ENCODE data around the gene PYY.
"Not testable (repeated sequence)": the region's sequence is repeated elsewhere in the genome, so short reads cannot be mapped to it uniquely, and the experiment has no call there.

The PYY gene

GRCh38 chr17:43945074-43945829 lies 8.5 kb downstream of the PYY start:
- Histone ChIP-seq H3K4me3 (ENCODE audit: extremely low read depth, insufficient read depth, low read length, poor library complexity, severe bottlenecking) (no peak overlapping the region), H3K4me1 (ENCODE audit: control insufficient read depth, insufficient read depth, low read length, poor library complexity, severe bottlenecking) (no peaks in the 10 kb centered on the region), H3K9me3 (ENCODE audit: control insufficient read depth, low read length) (no peaks in the 10 kb centered on the region), H3K27ac (ENCODE audit: low read depth, low read length, severe bottlenecking) (no peak overlapping the region), H3K36me3 (ENCODE audit: control insufficient read depth, insufficient read depth, low read length) (no peaks in the 10 kb centered on the region)
- WGBS, 2 experiments (ENCODE audit: insufficient coverage in 2 of 2), result 92% methylated on average over 8 to 10 of the region's 12 CpGs

DNA sequence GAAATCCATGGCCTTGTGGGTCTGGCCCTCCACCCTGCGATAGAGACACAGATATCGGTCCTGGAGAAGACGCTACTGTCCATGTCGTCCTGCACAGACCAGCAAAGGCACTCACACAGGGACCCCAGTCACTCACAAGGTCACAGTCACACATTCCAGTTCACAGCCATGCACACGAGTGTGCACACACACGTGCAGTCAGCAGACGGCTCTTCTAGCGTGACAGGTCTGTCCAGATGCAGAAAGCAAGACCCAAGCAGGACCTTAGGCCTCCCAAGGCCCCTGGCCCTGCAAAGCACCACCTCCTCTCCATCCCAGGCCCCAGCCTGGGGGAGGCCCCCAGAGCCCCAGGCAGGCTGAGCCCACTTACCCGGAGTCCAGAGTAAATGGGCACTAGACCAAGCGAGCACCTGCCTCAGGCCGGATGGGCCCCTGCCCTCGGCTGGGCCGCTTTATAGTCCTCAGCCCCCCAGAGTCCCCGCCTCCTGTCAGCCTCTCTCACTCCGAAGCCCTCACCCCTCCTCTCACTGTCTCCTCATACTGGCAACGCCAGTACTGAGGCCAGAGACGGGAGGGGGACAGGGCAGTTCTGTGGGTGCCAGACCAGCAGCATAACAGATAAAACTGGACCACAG lies 11.6 kb downstream of the PYY start, which contains the start of gene PPY:
Gene PPY (minus strand): TSS at position 426 of the 635 bp plus-strand sequence. CDS start 822 bp downstream, outside the sequence.
- Histone ChIP-seq H3K27ac (ENCODE audit: low read depth, low read length, severe bottlenecking) (no peak within 1 kb of the TSS), H3K4me1 (ENCODE audit: control insufficient read depth, insufficient read depth, low read length, poor library complexity, severe bottlenecking) (no peaks in the 10 kb centered on the region), H3K4me3 (ENCODE audit: extremely low read depth, insufficient read depth, low read length, poor library complexity, severe bottlenecking) (no peak within 1 kb of the TSS), H3K9me3 (ENCODE audit: control insufficient read depth, low read length) (no peaks in the 10 kb centered on the region), H3K36me3 (ENCODE audit: control insufficient read depth, insufficient read depth, low read length) (no peaks in the 10 kb centered on the region)
- 82 to 89% methylated on average over 13 to 16 of the region's 17 CpGs for WGBS, 2 experiments (ENCODE audit: insufficient coverage in 2 of 2)

DNA sequence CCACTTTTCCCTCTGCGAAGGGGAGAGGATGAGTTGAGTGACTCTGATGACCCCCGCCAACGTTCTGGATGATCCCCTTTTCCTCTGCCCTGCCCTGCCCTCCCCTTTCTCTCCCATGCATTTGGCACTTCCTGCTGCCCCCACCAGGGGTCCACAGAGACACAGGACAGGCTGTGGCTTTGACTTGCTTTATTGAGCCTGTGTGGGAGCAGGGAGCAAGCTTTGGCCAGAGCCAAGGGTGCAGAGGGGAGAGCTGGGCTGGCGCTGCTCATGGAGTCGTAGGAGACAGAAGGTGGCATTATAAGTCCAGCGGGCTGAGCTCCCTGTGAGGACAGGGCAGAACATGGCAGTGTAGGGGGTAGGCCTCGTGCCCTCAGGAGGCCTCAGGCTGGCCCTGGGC lies 13.1 kb downstream of the PYY start:
- H3K36me3 ChIP-seq (ENCODE audit: control insufficient read depth, insufficient read depth, low read length), result no peaks in the 10 kb centered on the region
- H3K4me1 ChIP-seq (ENCODE audit: control insufficient read depth, insufficient read depth, low read length, poor library complexity, severe bottlenecking), result no peaks in the 10 kb centered on the region
- WGBS, 2 experiments (ENCODE audit: insufficient coverage in 2 of 2), result 54% methylated on average over 2 of the region's 7 CpGs; no CpG with 5 or more reads in 1 of the 2 experiments
- no peak overlapping the region for H3K27ac ChIP-seq (ENCODE audit: low read depth, low read length, severe bottlenecking)
- no peaks in the 10 kb centered on the region for H3K9me3 ChIP-seq (ENCODE audit: control insufficient read depth, low read length)
- H3K4me3 ChIP-seq (ENCODE audit: extremely low read depth, insufficient read depth, low read length, poor library complexity, severe bottlenecking), result no peak overlapping the region

DNA sequence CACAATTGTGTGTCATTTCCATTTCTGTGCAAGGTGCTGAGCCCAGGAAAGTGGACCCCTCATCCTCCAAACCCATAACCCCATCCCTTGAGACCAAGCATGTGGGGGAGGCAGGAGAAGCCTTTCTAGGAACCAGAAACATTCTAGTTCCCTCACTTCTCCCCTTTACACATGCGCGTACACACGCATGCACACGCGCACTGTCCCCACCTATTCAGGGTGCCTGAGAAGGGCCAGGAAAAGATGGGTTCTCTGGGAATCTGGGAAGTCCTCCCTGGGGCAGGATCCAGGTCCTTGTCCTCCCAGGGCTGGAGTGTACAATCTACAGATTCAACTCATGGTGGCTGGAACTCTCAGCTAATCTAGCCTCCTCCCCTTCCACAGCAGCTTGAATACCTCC lies 13.9 kb downstream of the PYY start:
- Histone ChIP-seq H3K4me3 (ENCODE audit: extremely low read depth, insufficient read depth, low read length, poor library complexity, severe bottlenecking) (no peak overlapping the region), H3K4me1 (ENCODE audit: control insufficient read depth, insufficient read depth, low read length, poor library complexity, severe bottlenecking) (no peaks in the 10 kb centered on the region), H3K36me3 (ENCODE audit: control insufficient read depth, insufficient read depth, low read length) (no peaks in the 10 kb centered on the region), H3K27ac (ENCODE audit: low read depth, low read length, severe bottlenecking) (no peak overlapping the region), H3K9me3 (ENCODE audit: control insufficient read depth, low read length) (no peaks in the 10 kb centered on the region)
- 96% methylated on average over 5 of the region's 5 CpGs; no CpG with 5 or more reads in 1 of the 2 experiments for WGBS, 2 experiments (ENCODE audit: insufficient coverage in 2 of 2)

GRCh38 chr17:43939452-43939851 lies 14.3 kb downstream of the PYY start:
- 89 to 100% methylated on average over 2 to 3 of the region's 3 CpGs for WGBS, 2 experiments (ENCODE audit: insufficient coverage in 2 of 2)
- not testable (repeated sequence) for H3K27ac ChIP-seq (ENCODE audit: low read depth, low read length, severe bottlenecking); H3K9me3 ChIP-seq (ENCODE audit: control insufficient read depth, low read length); H3K4me3 ChIP-seq (ENCODE audit: extremely low read depth, insufficient read depth, low read length, poor library complexity, severe bottlenecking); H3K36me3 ChIP-seq (ENCODE audit: control insufficient read depth, insufficient read depth, low read length); H3K4me1 ChIP-seq (ENCODE audit: control insufficient read depth, insufficient read depth, low read length, poor library complexity, severe bottlenecking)

- no peaks in the 10 kb centered on the region for H3K4me1 ChIP-seq (ENCODE audit: control insufficient read depth, insufficient read depth, low read length, poor library complexity, severe bottlenecking)
- 80 to 82% methylated on average over 2 of the region's 6 CpGs for WGBS, 2 experiments (ENCODE audit: insufficient coverage in 2 of 2)
Observed at GRCh38 chr17:43938838-43939182, 14.9 kb downstream of the PYY start.

DNA sequence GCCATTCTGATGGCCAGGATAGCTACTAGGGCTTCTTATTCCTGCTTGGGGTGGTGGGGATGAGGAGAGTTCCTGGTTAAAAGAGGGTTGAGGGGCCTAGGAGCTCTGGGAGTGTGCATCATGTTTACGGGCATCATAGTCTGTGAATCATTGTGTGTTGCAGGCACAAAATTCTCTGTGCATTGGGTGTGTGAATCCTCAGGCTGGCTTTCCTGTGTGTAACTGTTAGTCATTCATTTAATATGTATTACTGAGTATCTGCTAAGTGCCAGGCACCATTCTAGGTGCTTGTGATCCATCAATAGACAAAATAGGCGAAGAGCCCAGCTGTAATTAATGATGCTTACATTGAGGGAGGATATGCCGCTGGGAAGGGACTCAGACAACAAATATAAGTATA lies 17.3 kb downstream of the PYY start:
- no peaks in the 10 kb centered on the region for H3K9me3 ChIP-seq (ENCODE audit: control insufficient read depth, low read length)
- WGBS, 2 experiments (ENCODE audit: insufficient coverage in 2 of 2), result 80 to 83% methylated on average over 1 of the region's 3 CpGs
- H3K4me1 ChIP-seq (ENCODE audit: control insufficient read depth, insufficient read depth, low read length, poor library complexity, severe bottlenecking), result no peaks in the 10 kb centered on the region
- H3K36me3 ChIP-seq (ENCODE audit: control insufficient read depth, insufficient read depth, low read length), result no peaks in the 10 kb centered on the region
- no peak overlapping the region for H3K27ac ChIP-seq (ENCODE audit: low read depth, low read length, severe bottlenecking)
- H3K4me3 ChIP-seq (ENCODE audit: extremely low read depth, insufficient read depth, low read length, poor library complexity, severe bottlenecking), result no peak overlapping the region

More at GRCh38 chr17:43938838-43939182, 14.9 kb downstream of the PYY start:
- Histone ChIP-seq H3K27ac (ENCODE audit: low read depth, low read length, severe bottlenecking) (no peak overlapping the region), H3K4me3 (ENCODE audit: extremely low read depth, insufficient read depth, low read length, poor library complexity, severe bottlenecking) (no peak overlapping the region), H3K9me3 (ENCODE audit: control insufficient read depth, low read length) (no peaks in the 10 kb centered on the region), H3K36me3 (ENCODE audit: control insufficient read depth, insufficient read depth, low read length) (no peaks in the 10 kb centered on the region)

DNA sequence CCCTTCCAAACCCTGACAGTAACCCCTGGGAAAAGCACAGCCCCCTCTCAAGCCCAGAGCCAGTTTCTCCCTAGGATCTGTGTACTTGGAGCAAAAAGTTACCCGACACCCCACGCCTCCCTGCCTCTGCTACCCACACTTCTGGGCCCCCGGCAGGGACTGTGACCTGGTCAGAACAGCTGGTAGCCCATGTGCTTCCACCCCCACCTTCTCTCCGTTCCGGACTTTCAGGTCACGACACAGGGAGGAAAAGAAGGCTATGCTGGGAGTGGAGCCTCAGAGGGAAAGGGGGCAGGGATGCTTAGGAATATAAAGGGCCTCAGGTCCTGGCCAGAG lies 17.8 kb downstream of the PYY start:
- H3K4me1 ChIP-seq (ENCODE audit: control insufficient read depth, insufficient read depth, low read length, poor library complexity, severe bottlenecking), result no peaks in the 10 kb centered on the region
- 33 to 51% methylated on average over 1 to 3 of the region's 6 CpGs for WGBS, 2 experiments (ENCODE audit: insufficient coverage in 2 of 2)
- no peaks in the 10 kb centered on the region for H3K9me3 ChIP-seq (ENCODE audit: control insufficient read depth, low read length)
- no peak overlapping the region for H3K4me3 ChIP-seq (ENCODE audit: extremely low read depth, insufficient read depth, low read length, poor library complexity, severe bottlenecking)
- H3K36me3 ChIP-seq (ENCODE audit: control insufficient read depth, insufficient read depth, low read length), result no peaks in the 10 kb centered on the region
- H3K27ac ChIP-seq (ENCODE audit: low read depth, low read length, severe bottlenecking), result no peak overlapping the region

GRCh38 chr17:43935204-43935925 lies 18.4 kb downstream of the PYY start:
- no peaks in the 10 kb centered on the region for H3K9me3 ChIP-seq (ENCODE audit: control insufficient read depth, low read length)
- no peaks in the 10 kb centered on the region for H3K36me3 ChIP-seq (ENCODE audit: control insufficient read depth, insufficient read depth, low read length)
- no peak overlapping the region for H3K27ac ChIP-seq (ENCODE audit: low read depth, low read length, severe bottlenecking)
- H3K4me3 ChIP-seq (ENCODE audit: extremely low read depth, insufficient read depth, low read length, poor library complexity, severe bottlenecking), result no peak overlapping the region
- H3K4me1 ChIP-seq (ENCODE audit: control insufficient read depth, insufficient read depth, low read length, poor library complexity, severe bottlenecking), result no peaks in the 10 kb centered on the region
- WGBS, 2 experiments (ENCODE audit: insufficient coverage in 2 of 2), result 69% methylated on average over 2 of the region's 5 CpGs; no CpG with 5 or more reads in 1 of the 2 experiments

DNA sequence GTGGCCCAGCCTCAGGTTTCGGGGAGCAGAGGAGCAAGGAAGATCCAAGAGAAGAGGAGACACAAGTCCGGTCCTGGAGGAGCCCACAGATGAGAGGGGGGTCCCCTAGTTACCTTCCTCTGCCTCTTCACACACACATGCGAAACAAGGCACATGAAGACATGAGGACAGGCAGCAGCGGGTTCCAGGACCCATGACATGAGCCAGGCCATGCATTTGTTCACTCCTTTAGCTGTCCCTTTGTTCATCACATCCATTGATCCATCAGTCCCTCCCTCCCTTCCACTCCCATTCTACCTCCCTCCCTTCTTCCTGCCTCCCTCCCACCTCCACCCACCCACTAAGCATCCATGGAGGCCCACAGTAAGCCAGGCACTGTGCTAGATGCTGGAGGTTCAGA lies 20.8 kb downstream of the PYY start:
- no peak overlapping the region for H3K27ac ChIP-seq (ENCODE audit: low read depth, low read length, severe bottlenecking)
- H3K36me3 ChIP-seq (ENCODE audit: control insufficient read depth, insufficient read depth, low read length), result no peaks in the 10 kb centered on the region
- H3K4me3 ChIP-seq (ENCODE audit: extremely low read depth, insufficient read depth, low read length, poor library complexity, severe bottlenecking), result no peak overlapping the region
- H3K4me1 ChIP-seq (ENCODE audit: control insufficient read depth, insufficient read depth, low read length, poor library complexity, severe bottlenecking), result no peaks in the 10 kb centered on the region
- WGBS, 2 experiments (ENCODE audit: insufficient coverage in 2 of 2), result 77 to 96% methylated on average over 3 to 4 of the region's 4 CpGs
- no peaks in the 10 kb centered on the region for H3K9me3 ChIP-seq (ENCODE audit: control insufficient read depth, low read length)
